Common myeloid progenitor, CD34-positive (primary cell): Measurements from ENCODE around the gene MED20.

Experiments
- CTCF ChIA-PET: fragments of 350-600 bp; sonication (Branson Sonifier 250); formaldehyde crosslinking; loops from one replicate; lab custom pipeline; 2021; ENCODE audit warnings: antibody characterized with exemption; lab: Charles Lee
- POLR2A ChIA-PET: fragments of 350-600 bp; sonication (Branson Sonifier 250); formaldehyde crosslinking; loops from one replicate; lab custom pipeline; 2021; ENCODE audit warnings: antibody characterized with exemption; lab: Charles Lee
- DNase-seq, 3 donors: peaks; one replicate each; pipeline versions ENCODE4 v3.0.0 to v3.0.0-alpha.2; 2013
- H3K27ac ChIP-seq, 2 experiments: 1 replicate in 1 of 2; 2 replicates in 1 of 2; pipeline ENCODE4 v1.7.0; 2013; ENCODE audit warnings: inconsistent platforms in 2 of 2, low read length in 2 of 2, mild to moderate bottlenecking in 2 of 2, low read depth in 1 of 2, moderate library complexity in 1 of 2; ENCODE audit not compliant: severe bottlenecking in 2 of 2, insufficient read depth in 1 of 2, poor library complexity in 1 of 2
- H3K27me3 ChIP-seq, 5 experiments: replicated peaks in 2 of 5; 1 replicate in 3 of 5; 2 replicates in 2 of 5; pipeline versions ENCODE4 v1.6.1 to v1.7.0; 2013; ENCODE audit warnings: low read length in 4 of 5, mild to moderate bottlenecking in 2 of 5, moderate library complexity in 2 of 5, inconsistent platforms in 1 of 5; ENCODE audit not compliant: insufficient read depth in 5 of 5, control insufficient read depth in 4 of 5
- H3K36me3 ChIP-seq, 4 experiments: 1 replicate in 2 of 4; 2 replicates in 2 of 4; pipeline versions ENCODE4 v1.6.1 to v1.7.0; 2013; ENCODE audit warnings: low read length in 3 of 4, control low read depth in 1 of 4, mild to moderate bottlenecking in 1 of 4; ENCODE audit not compliant: control insufficient read depth in 4 of 4, insufficient read depth in 4 of 4
- H3K4me1 ChIP-seq, 4 experiments: 1 replicate in 3 of 4; 2 replicates in 1 of 4; pipeline versions ENCODE4 v1.6.1 to v1.7.1; 2013; ENCODE audit warnings: low read length in 3 of 4, mild to moderate bottlenecking in 3 of 4, control low read depth in 1 of 4, inconsistent platforms in 1 of 4, moderate library complexity in 1 of 4; ENCODE audit not compliant: control insufficient read depth in 4 of 4, insufficient read depth in 4 of 4; ENCODE audit errors: control extremely low read depth in 1 of 4
- H3K4me3 ChIP-seq, 7 experiments: 1 replicate in 4 of 7; 2 replicates in 3 of 7; pipeline versions ENCODE4 v1.5.1 to v1.7.0; 2013; ENCODE audit warnings: mild to moderate bottlenecking in 7 of 7, low read length in 6 of 7, moderate library complexity in 6 of 7, inconsistent platforms in 2 of 7, low read depth in 2 of 7, control low read depth in 1 of 7; ENCODE audit not compliant: insufficient read depth in 4 of 7, control insufficient read depth in 1 of 7; ENCODE audit errors: extremely low read depth in 1 of 7
- H3K9me3 ChIP-seq, 5 experiments: 1 replicate in 4 of 5; 2 replicates in 1 of 5; pipeline versions ENCODE4 v1.6.1 to v1.7.1; 2013; ENCODE audit warnings: low read length in 4 of 5, mild to moderate bottlenecking in 2 of 5, inconsistent platforms in 1 of 5, low read depth in 1 of 5, moderate library complexity in 1 of 5; ENCODE audit not compliant: control insufficient read depth in 4 of 5, insufficient read depth in 2 of 5; ENCODE audit errors: control extremely low read depth in 1 of 5
- WGBS: methylation state at CpG from one replicate; pipeline ENCODE4 v1.1.5; 2013; ENCODE audit not compliant: insufficient coverage; 5-methylcytosine and 5-hydroxymethylcytosine counted together

Gene MED20

GRCh38 chr6:41872147-41872546, 48.8 kb downstream of the MED20 start:
- Histone ChIP-seq H3K4me3 (no peak overlapping the region), H3K27ac (no peak overlapping the region), H3K4me1 (no peaks in the 10 kb centered on the region), H3K36me3 (no peaks in the 10 kb centered on the region), H3K9me3 (no peaks in the 10 kb centered on the region), H3K27me3 (no peaks in the 10 kb centered on the region)
- 83% methylated on average over 9 of the region's 13 CpGs for WGBS
- POLR2A ChIA-PET, result no interaction called here
- DNase-seq, result no peak
- CTCF ChIA-PET, result no interaction called here

GRCh38 chr6:41871691-41872090, 49.2 kb downstream of the MED20 start:
- POLR2A ChIA-PET, result no interaction called here
- no peaks in the 10 kb centered on the region for H3K36me3 ChIP-seq
- H3K9me3 ChIP-seq, result no peaks in the 10 kb centered on the region
- CTCF ChIA-PET, result interaction anchor here (1.3 kb wide), 1 partner anchor 15 kb away, joined by 5 read pairs; no protein-coding TSS in a partner anchor
- H3K27me3 ChIP-seq, result no peaks in the 10 kb centered on the region
- no CpG with 5 or more reads among the region's 2 CpGs for WGBS
- no peak for DNase-seq
- H3K4me3 ChIP-seq, result no peak overlapping the region
- no peaks in the 10 kb centered on the region for H3K4me1 ChIP-seq
- H3K27ac ChIP-seq, result no peak overlapping the region

GRCh38 chr6:41859356-41859755, 61.6 kb downstream of the MED20 start:
- Histone ChIP-seq H3K4me1 (no peaks in the 10 kb centered on the region), H3K36me3 (no peaks in the 10 kb centered on the region), H3K27me3 (no peaks in the 10 kb centered on the region), H3K9me3 (no peaks in the 10 kb centered on the region), H3K27ac (no peak overlapping the region), H3K4me3 (no peak overlapping the region)
- 100% methylated on average over 4 of the region's 6 CpGs for WGBS
- POLR2A ChIA-PET, result no interaction called here
- CTCF ChIA-PET, result interaction anchor here (0.8 to 1.2 kb wide), 2 partner anchors 10 to 18 kb away, joined by 3 read pairs; no protein-coding TSS in a partner anchor
- DNase-seq, result no peak

GRCh38 chr6:41858703-41859102, 62.2 kb downstream of the MED20 start:
- Histone ChIP-seq H3K4me1 (no peaks in the 10 kb centered on the region), H3K9me3 (no peaks in the 10 kb centered on the region), H3K4me3 (no peak overlapping the region), H3K27me3 (no peaks in the 10 kb centered on the region), H3K36me3 (no peaks in the 10 kb centered on the region), H3K27ac (no peak overlapping the region)
- ChIA-PET POLR2A (no interaction called here), CTCF (interaction anchor here (1.4 kb wide), 1 partner anchor 12 kb away, joined by 3 read pairs; no protein-coding TSS in a partner anchor)
- 100% methylated on average over 1 of the region's 2 CpGs for WGBS
- DNase-seq, result no peak
